Keratinocyte (primary cell): Measurements from ENCODE around the gene MEIS2. TPM values are rescaled to one million over a fixed set of nuclear protein-coding genes. Genes with fewer than 3 reads are reported as not detected.

Source experiments
- DNase-seq: peaks from one replicate; pipeline ENCODE4 v3.0.0-alpha.2; 2011; ENCODE audit warnings: low read depth, missing footprints, low spot score
- FAIRE-seq: peaks from 2 replicates; lab custom pipeline; 2011; peaks lifted over from hg19 to GRCh38; lab: Jason Lieb, UNC
- H2AFZ ChIP-seq: 2 replicates; pipeline ENCODE4 v1.6.0; 2012; ENCODE audit warnings: low read length, control low read depth, inconsistent platforms; ENCODE audit not compliant: control insufficient read depth
- H3K27ac ChIP-seq: 2 replicates; pipeline ENCODE4 v1.5.1; 2011; ENCODE audit warnings: low read length; ENCODE audit not compliant: control insufficient read depth, insufficient read depth
- H3K27me3 ChIP-seq: 3 replicates; pipeline ENCODE4 v1.6.0; 2011; ENCODE audit warnings: low read length; ENCODE audit not compliant: control insufficient read depth, insufficient read depth; ENCODE audit errors: extremely low read depth
- H3K36me3 ChIP-seq, 2 experiments: 2 replicates in 1 of 2; 3 replicates in 1 of 2; pipeline ENCODE4 v1.5.1; 2011; ENCODE audit warnings: low read length in 2 of 2, mild to moderate bottlenecking in 1 of 2; ENCODE audit not compliant: control insufficient read depth in 2 of 2, insufficient read depth in 2 of 2; ENCODE audit errors: extremely low read depth in 1 of 2
- H3K4me1 ChIP-seq: 3 replicates; pipeline ENCODE4 v1.5.1; 2011; ENCODE audit warnings: low read length; ENCODE audit not compliant: control insufficient read depth, insufficient read depth; ENCODE audit errors: extremely low read depth
- H3K4me2 ChIP-seq: 3 replicates; pipeline ENCODE4 v1.6.0; 2011; ENCODE audit warnings: low read depth, low read length; ENCODE audit not compliant: control insufficient read depth, insufficient read depth; ENCODE audit errors: extremely low read depth
- H3K4me3 ChIP-seq, 3 experiments: fragments of 200-600 bp in 1 of 3; sonication (generic) in 1 of 3; 2 replicates in 2 of 3; 3 replicates in 1 of 3; pipeline ENCODE4 v1.5.1; 2011 to 2016; ENCODE audit warnings: low read length in 3 of 3, mild to moderate bottlenecking in 3 of 3, control low read depth in 2 of 3, inconsistent platforms in 1 of 3, low read depth in 1 of 3, mixed read lengths in 1 of 3, mixed run types in 1 of 3, moderate library complexity in 1 of 3; ENCODE audit not compliant: control insufficient read depth in 2 of 3, insufficient read depth in 2 of 3; ENCODE audit errors: extremely low read depth in 1 of 3
- H3K79me2 ChIP-seq: 2 replicates; pipeline ENCODE4 v1.6.0; 2012; ENCODE audit warnings: low read length; ENCODE audit not compliant: control insufficient read depth, insufficient read depth
- H3K9ac ChIP-seq: 3 replicates; pipeline ENCODE4 v1.6.0; 2011; ENCODE audit warnings: low read length; ENCODE audit not compliant: control insufficient read depth, insufficient read depth; ENCODE audit errors: extremely low read depth
- H3K9me1 ChIP-seq: 3 replicates; pipeline ENCODE4 v1.6.0; 2011; ENCODE audit warnings: low read length; ENCODE audit not compliant: control insufficient read depth, insufficient read depth; ENCODE audit errors: extremely low read depth
- H3K9me3 ChIP-seq: 2 replicates; pipeline ENCODE4 v1.5.1; 2012; ENCODE audit warnings: low read depth, low read length; ENCODE audit not compliant: control insufficient read depth
- H4K20me1 ChIP-seq: 3 replicates; pipeline ENCODE4 v1.6.0; 2011; ENCODE audit warnings: low read length; ENCODE audit not compliant: control insufficient read depth, insufficient read depth; ENCODE audit errors: extremely low read depth
- CTCF ChIP-seq, 3 experiments: IDR thresholded peaks in 1 of 3; conservative IDR thresholded peaks in 1 of 3; optimal IDR thresholded peaks in 1 of 3; 2 replicates in 2 of 3; 3 replicates in 1 of 3; pipeline versions ENCODE3 to v1.5.1; 2011; ENCODE audit warnings: low read length in 3 of 3, mild to moderate bottlenecking in 3 of 3, moderate library complexity in 2 of 3, control low read depth in 1 of 3, inconsistent platforms in 1 of 3; ENCODE audit not compliant: insufficient read depth in 2 of 3; ENCODE audit errors: extremely low read depth in 1 of 3
- EZH2 ChIP-seq: IDR thresholded peaks from one replicate; pipeline ENCODE4 v1.6.1; 2012; ENCODE audit warnings: inconsistent platforms, mild to moderate bottlenecking, low read length, moderate library complexity
- dilution Hi-C: fragments of 300-500 bp; cut with MboI; formaldehyde crosslinking; loops from one replicate; pipeline ENCODE4 v1.7.0; 2020; ENCODE audit warnings: low sequenced_read_pairs; ENCODE audit not compliant: extremely low pct_ligation_motif_present
- polyA plus RNA-seq, 5 experiments: library from polyadenylated mRNA; depleted of rRNA in 3 of 5; stranded (reverse) in 3 of 5; stranded (forward) in 1 of 5; unstranded in 1 of 5; fragments of >200 nt; gene quantifications; 1 replicate in 1 of 5; 2 replicates in 3 of 5; 3 replicates in 1 of 5; pipeline versions ENCODE4 v1.2.1 to v1.2.3, GENCODE V29; 2011 to 2012; ENCODE audit warnings: missing spikeins in 2 of 5, low read depth in 1 of 5, low replicate concordance in 1 of 5

Gene MEIS2
- polyA plus RNA-seq, 1 donor (not counting 4 experiments of a cell fraction or from before 2014, with no cell fraction given), result 11.4 TPM

DNA sequence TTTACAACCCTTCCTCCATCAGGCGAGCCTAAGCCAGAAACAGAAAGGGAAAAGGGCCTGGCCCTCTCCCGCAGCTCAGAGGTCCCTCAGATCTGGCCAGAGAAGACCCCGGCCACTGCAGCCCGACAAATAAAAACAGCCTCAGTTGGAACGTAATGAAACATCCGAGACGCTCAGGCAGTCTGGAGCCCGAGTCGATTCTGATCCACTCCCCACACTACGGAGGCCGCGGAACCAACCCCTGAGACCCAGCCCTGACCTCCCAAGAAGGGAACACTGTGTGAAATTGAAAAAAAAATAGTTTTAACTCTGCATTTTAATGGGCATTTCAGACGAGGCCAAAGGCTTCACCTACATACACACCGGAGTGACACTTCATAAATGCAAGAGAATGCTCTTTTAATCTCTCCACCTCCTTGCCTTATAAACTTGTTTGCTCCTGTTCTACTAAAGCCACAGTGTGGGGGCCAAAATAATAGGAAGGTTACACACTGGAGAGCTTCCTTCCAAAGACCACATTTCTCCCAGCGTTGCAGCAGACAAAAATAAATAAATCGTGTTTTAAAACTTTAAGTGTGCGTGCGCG, 3.7 kb downstream of the MEIS2 start:
- Histone ChIP-seq H3K27me3 (no peaks in the 10 kb centered on the region), H3K79me2 (peaks cover 22% of the 10 kb centered on the region), H3K9ac (peak overlapping the region; percentile 90), H3K4me1 (peaks cover 7% of the 10 kb centered on the region), H3K9me1 (no peaks in the 10 kb centered on the region), H4K20me1 (no peaks in the 10 kb centered on the region), H3K9me3 (no peaks in the 10 kb centered on the region), H2AFZ (peak overlapping the region; percentile 86), H3K4me3 (peak overlapping the region; percentile 75 to 97 (median 92)), H3K27ac (peak overlapping the region; percentile 61), H3K36me3 (peaks cover 0 to 3% of the 10 kb centered on the region in 2 experiments), H3K4me2 (peak overlapping the region; percentile 92)
- TF ChIP-seq CTCF (optimal IDR thresholded peaks at IDR 0.05 in 1 of 3, IDR thresholded peaks at IDR 0.05 in 1 of 3, conservative IDR thresholded peaks at IDR 0.05 in 1 of 3; ENCODE audit: extremely low read depth in 1 of 3, insufficient read depth in 2 of 3, low read length in 3 of 3) (no peak), EZH2 (no peak)
- no peak for DNase-seq
- no peak for FAIRE-seq
- dilution Hi-C loops, result no loop called here

DNA sequence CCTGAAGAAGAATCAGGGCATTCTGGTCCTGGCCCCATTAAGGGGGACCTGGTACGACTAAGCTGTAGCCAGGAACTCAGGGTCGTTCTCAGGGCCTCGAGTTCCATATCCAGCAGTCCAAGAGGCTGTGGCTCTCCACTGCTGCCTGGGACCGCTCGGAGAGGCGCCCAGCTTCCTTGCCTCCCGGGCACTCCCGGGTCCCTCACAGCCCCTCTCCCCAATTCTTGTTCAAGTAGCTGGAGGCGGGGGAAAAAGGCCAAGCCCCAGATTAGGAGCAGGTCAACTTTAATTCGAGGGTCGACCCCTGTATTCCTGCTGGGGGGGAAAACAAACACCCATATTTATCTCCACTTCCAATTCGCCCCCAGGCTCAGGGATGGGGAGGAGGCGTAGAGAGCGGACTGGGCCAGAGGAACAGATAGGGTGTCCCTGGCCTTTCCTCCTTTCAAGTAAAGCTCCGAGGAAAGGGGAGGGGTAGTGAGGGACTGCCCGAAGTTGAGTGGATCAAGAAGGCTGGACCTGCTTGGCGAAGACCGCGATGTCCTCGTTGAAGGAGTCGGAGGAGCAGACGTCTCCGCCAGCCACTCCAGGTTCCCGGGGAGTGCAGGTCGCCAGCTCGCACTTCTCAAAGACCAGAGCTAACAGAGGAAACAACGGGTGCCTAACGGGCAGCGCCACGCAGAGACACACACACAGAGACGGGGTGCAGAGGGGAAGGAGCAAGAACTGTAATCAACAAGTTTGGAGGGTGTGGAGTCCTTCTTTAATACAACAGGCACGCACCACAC, 4.4 kb downstream of the MEIS2 start:
- dilution Hi-C loops, result no loop called here
- FAIRE-seq (no peak), DNase-seq (no peak)
- Histone ChIP-seq H3K27me3 (no peaks in the 10 kb centered on the region), H3K27ac (peak overlapping the region; percentile 61), H3K4me3 (peak overlapping the region in 2 of 3 experiments; percentile 92 to 97), H3K9ac (peak overlapping the region; percentile 90), H3K9me3 (no peaks in the 10 kb centered on the region), H4K20me1 (no peaks in the 10 kb centered on the region), H3K36me3 (peaks cover 0 to 3% of the 10 kb centered on the region in 2 experiments), H3K9me1 (no peaks in the 10 kb centered on the region), H2AFZ (peak overlapping the region; percentile 86), H3K4me1 (peaks cover 7% of the 10 kb centered on the region), H3K79me2 (peaks cover 22% of the 10 kb centered on the region), H3K4me2 (peak overlapping the region; percentile 92)
- TF ChIP-seq CTCF (optimal IDR thresholded peaks at IDR 0.05 in 1 of 3, IDR thresholded peaks at IDR 0.05 in 1 of 3, conservative IDR thresholded peaks at IDR 0.05 in 1 of 3; ENCODE audit: extremely low read depth in 1 of 3, insufficient read depth in 2 of 3, low read length in 3 of 3), result no peak
- no peak for TF ChIP-seq EZH2
